H1 (cell line): Measurements from ENCODE around the gene LIMS1. TPM values are rescaled to one million over a fixed set of nuclear protein-coding genes. Genes with fewer than 3 reads are reported as not detected.

Source experiments
- ASH2L ChIP-seq: fragments of 200-600, 300-600 bp; sonication (generic); IDR thresholded peaks from one replicate; pipeline ENCODE4 v1.7.1; 2017; ENCODE audit warnings: low read length
- BCL11A ChIP-seq, 2 experiments: IDR thresholded peaks; one replicate each; pipeline ENCODE4 v1.6.1; 2011; ENCODE audit warnings: low read depth in 2 of 2, low read length in 2 of 2, mild to moderate bottlenecking in 2 of 2
- GABPA ChIP-seq: IDR thresholded peaks from 2 replicates; pipeline ENCODE4 v1.6.1; 2011; ENCODE audit warnings: mild to moderate bottlenecking, low read length, moderate library complexity, borderline replicate concordance; ENCODE audit not compliant: insufficient read depth
- PHF8 ChIP-seq: fragments of 200-600 bp; sonication (generic); conservative IDR thresholded peaks from 2 replicates; pipeline ENCODE4 v1.7.1; 2012; ENCODE audit warnings: low read depth, mild to moderate bottlenecking, inconsistent platforms, low read length, moderate library complexity
- polyA plus RNA-seq, 7 experiments: library from polyadenylated mRNA; depleted of rRNA in 3 of 7; stranded (reverse) in 5 of 7; unstranded in 2 of 7; fragments of >200 nt in 5 of 7; fragments of 200-250 nt in 2 of 7; gene quantifications; 1 replicate in 5 of 7; 2 replicates in 1 of 7; 4 replicates in 1 of 7; pipeline versions ENCODE4 v1.2.1 to v1.2.3, GENCODE V29; 2011 to 2013; ENCODE audit warnings: missing spikeins in 2 of 7, mixed read lengths in 2 of 7
- total RNA-seq: library from RNA; stranded (reverse); fragmentation: NEBNext Ultra II Directional; extraction: Animal tissue kit (Norgen Biotek cat#: 25700); gene quantifications from 2 replicates; pipeline ENCODE4 v1.2.1, GENCODE V29; 2021
- TF ChIP-seq, protein P1 (sequence below): fragments of 300-600 bp; sonication (generic); IDR thresholded peaks from 2 replicates; pipeline ENCODE4 v1.7.1; 2012; ENCODE audit warnings: low read length, moderate library complexity, mild to moderate bottlenecking, inconsistent platforms; ENCODE audit not compliant: insufficient replicate concordance
- TF ChIP-seq, protein P2 (sequence below): IDR thresholded peaks from 2 replicates; pipeline ENCODE4 v1.6.1; 2012; ENCODE audit warnings: low read length, inconsistent platforms
- TF ChIP-seq, protein P3 (sequence below), 3 experiments: IDR thresholded peaks; 1 replicate in 2 of 3; 2 replicates in 1 of 3; pipeline versions ENCODE4 v1.5.1 to v1.6.1; 2011; ENCODE audit warnings: low read length in 3 of 3, mild to moderate bottlenecking in 3 of 3, inconsistent platforms in 2 of 3, low read depth in 1 of 3, moderate library complexity in 1 of 3; ENCODE audit not compliant: insufficient read depth in 1 of 3; ENCODE audit errors: control extremely low read depth in 1 of 3

The LIMS1 gene
- total and polyA plus RNA-seq, 2 of the 8 experiments (the other 6 are each of a cell fraction or from before 2014, with no cell fraction given) = 24.1 to 36.7 TPM

DNA sequence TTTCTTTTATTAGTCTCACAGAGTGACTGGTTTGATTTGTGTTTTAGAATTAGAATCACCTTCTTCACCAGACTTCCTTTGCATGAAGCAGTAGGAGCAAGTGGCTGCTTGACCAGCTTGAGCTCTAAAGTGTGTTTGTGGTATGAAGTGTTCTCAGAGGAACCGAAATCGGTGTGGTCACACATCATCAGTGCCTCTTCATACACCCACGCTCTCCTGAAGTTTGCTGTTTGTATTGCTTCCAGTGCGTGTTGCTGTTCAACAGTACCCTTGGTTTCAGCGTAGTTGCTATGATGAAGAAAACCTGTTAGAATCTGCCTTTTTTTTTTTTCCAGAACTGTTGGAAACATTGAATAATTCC is 77.9 kb downstream of the LIMS1 start (continued):
- TF ChIP-seq, protein P1, sequence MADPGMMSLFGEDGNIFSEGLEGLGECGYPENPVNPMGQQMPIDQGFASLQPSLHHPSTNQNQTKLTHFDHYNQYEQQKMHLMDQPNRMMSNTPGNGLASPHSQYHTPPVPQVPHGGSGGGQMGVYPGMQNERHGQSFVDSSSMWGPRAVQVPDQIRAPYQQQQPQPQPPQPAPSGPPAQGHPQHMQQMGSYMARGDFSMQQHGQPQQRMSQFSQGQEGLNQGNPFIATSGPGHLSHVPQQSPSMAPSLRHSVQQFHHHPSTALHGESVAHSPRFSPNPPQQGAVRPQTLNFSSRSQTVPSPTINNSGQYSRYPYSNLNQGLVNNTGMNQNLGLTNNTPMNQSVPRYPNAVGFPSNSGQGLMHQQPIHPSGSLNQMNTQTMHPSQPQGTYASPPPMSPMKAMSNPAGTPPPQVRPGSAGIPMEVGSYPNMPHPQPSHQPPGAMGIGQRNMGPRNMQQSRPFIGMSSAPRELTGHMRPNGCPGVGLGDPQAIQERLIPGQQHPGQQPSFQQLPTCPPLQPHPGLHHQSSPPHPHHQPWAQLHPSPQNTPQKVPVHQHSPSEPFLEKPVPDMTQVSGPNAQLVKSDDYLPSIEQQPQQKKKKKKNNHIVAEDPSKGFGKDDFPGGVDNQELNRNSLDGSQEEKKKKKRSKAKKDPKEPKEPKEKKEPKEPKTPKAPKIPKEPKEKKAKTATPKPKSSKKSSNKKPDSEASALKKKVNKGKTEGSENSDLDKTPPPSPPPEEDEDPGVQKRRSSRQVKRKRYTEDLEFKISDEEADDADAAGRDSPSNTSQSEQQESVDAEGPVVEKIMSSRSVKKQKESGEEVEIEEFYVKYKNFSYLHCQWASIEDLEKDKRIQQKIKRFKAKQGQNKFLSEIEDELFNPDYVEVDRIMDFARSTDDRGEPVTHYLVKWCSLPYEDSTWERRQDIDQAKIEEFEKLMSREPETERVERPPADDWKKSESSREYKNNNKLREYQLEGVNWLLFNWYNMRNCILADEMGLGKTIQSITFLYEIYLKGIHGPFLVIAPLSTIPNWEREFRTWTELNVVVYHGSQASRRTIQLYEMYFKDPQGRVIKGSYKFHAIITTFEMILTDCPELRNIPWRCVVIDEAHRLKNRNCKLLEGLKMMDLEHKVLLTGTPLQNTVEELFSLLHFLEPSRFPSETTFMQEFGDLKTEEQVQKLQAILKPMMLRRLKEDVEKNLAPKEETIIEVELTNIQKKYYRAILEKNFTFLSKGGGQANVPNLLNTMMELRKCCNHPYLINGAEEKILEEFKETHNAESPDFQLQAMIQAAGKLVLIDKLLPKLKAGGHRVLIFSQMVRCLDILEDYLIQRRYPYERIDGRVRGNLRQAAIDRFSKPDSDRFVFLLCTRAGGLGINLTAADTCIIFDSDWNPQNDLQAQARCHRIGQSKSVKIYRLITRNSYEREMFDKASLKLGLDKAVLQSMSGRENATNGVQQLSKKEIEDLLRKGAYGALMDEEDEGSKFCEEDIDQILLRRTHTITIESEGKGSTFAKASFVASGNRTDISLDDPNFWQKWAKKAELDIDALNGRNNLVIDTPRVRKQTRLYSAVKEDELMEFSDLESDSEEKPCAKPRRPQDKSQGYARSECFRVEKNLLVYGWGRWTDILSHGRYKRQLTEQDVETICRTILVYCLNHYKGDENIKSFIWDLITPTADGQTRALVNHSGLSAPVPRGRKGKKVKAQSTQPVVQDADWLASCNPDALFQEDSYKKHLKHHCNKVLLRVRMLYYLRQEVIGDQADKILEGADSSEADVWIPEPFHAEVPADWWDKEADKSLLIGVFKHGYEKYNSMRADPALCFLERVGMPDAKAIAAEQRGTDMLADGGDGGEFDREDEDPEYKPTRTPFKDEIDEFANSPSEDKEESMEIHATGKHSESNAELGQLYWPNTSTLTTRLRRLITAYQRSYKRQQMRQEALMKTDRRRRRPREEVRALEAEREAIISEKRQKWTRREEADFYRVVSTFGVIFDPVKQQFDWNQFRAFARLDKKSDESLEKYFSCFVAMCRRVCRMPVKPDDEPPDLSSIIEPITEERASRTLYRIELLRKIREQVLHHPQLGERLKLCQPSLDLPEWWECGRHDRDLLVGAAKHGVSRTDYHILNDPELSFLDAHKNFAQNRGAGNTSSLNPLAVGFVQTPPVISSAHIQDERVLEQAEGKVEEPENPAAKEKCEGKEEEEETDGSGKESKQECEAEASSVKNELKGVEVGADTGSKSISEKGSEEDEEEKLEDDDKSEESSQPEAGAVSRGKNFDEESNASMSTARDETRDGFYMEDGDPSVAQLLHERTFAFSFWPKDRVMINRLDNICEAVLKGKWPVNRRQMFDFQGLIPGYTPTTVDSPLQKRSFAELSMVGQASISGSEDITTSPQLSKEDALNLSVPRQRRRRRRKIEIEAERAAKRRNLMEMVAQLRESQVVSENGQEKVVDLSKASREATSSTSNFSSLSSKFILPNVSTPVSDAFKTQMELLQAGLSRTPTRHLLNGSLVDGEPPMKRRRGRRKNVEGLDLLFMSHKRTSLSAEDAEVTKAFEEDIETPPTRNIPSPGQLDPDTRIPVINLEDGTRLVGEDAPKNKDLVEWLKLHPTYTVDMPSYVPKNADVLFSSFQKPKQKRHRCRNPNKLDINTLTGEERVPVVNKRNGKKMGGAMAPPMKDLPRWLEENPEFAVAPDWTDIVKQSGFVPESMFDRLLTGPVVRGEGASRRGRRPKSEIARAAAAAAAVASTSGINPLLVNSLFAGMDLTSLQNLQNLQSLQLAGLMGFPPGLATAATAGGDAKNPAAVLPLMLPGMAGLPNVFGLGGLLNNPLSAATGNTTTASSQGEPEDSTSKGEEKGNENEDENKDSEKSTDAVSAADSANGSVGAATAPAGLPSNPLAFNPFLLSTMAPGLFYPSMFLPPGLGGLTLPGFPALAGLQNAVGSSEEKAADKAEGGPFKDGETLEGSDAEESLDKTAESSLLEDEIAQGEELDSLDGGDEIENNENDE = no peak
- no peak for TF ChIP-seq GABPA
- TF ChIP-seq, protein P2, sequence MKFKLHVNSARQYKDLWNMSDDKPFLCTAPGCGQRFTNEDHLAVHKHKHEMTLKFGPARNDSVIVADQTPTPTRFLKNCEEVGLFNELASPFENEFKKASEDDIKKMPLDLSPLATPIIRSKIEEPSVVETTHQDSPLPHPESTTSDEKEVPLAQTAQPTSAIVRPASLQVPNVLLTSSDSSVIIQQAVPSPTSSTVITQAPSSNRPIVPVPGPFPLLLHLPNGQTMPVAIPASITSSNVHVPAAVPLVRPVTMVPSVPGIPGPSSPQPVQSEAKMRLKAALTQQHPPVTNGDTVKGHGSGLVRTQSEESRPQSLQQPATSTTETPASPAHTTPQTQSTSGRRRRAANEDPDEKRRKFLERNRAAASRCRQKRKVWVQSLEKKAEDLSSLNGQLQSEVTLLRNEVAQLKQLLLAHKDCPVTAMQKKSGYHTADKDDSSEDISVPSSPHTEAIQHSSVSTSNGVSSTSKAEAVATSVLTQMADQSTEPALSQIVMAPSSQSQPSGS = no peak
- no peak for TF ChIP-seq ASH2L
- TF ChIP-seq, protein P3, sequence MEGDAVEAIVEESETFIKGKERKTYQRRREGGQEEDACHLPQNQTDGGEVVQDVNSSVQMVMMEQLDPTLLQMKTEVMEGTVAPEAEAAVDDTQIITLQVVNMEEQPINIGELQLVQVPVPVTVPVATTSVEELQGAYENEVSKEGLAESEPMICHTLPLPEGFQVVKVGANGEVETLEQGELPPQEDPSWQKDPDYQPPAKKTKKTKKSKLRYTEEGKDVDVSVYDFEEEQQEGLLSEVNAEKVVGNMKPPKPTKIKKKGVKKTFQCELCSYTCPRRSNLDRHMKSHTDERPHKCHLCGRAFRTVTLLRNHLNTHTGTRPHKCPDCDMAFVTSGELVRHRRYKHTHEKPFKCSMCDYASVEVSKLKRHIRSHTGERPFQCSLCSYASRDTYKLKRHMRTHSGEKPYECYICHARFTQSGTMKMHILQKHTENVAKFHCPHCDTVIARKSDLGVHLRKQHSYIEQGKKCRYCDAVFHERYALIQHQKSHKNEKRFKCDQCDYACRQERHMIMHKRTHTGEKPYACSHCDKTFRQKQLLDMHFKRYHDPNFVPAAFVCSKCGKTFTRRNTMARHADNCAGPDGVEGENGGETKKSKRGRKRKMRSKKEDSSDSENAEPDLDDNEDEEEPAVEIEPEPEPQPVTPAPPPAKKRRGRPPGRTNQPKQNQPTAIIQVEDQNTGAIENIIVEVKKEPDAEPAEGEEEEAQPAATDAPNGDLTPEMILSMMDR (IDR thresholded peaks at IDR 0.05; ENCODE audit: control extremely low read depth in 1 of 3, insufficient read depth in 1 of 3, low read depth in 1 of 3, low read length in 3 of 3) = no peak
- TF ChIP-seq PHF8 = no peak
- TF ChIP-seq BCL11A (IDR thresholded peaks at IDR 0.05; ENCODE audit: low read depth in 2 of 2, low read length in 2 of 2) = no peak
